GM12874 (cell line): ENCODE data around the gene NAA30.

ENCODE experiments used
- TF ChIP-seq, protein P1 (sequence below): IDR thresholded peaks from 2 replicates; pipeline ENCODE4 v1.5.1; 2011; ENCODE audit warnings: low read depth, mild to moderate bottlenecking, control low read depth, low read length, moderate library complexity; ENCODE audit not compliant: insufficient read depth

Gene NAA30

DNA sequence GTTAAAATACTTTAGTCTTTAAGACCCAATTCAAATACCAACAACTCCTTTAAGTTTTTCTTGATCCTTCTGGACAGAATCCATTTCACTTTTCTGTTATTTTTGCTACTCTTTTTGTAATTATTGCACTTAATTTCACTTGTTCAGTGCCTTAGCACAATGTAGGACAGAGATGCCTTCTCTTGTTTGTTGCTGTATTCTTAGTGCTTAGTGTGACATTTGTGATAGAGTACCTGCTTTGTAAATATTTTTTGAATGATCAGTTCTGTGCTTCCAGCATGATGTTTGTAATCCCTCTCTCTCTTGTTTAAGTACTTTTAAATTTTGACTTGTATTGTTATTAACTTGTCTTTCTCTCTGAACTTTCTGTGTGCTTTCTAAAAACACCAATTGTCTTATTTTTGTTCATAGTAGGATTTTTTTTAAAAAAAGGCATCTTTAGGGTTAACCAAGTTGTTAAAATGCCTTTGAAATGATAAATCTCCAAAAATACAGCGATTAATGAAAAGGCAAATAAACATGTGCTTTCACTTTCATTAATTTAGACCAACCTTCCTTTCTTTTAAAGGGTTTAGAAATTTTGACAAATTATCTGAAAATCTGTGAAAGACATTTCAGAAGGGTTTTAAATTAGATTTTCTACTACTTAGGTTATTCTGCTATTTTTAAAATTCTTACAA lies 11.9 kb downstream of the NAA30 start:
- TF ChIP-seq, protein P1, sequence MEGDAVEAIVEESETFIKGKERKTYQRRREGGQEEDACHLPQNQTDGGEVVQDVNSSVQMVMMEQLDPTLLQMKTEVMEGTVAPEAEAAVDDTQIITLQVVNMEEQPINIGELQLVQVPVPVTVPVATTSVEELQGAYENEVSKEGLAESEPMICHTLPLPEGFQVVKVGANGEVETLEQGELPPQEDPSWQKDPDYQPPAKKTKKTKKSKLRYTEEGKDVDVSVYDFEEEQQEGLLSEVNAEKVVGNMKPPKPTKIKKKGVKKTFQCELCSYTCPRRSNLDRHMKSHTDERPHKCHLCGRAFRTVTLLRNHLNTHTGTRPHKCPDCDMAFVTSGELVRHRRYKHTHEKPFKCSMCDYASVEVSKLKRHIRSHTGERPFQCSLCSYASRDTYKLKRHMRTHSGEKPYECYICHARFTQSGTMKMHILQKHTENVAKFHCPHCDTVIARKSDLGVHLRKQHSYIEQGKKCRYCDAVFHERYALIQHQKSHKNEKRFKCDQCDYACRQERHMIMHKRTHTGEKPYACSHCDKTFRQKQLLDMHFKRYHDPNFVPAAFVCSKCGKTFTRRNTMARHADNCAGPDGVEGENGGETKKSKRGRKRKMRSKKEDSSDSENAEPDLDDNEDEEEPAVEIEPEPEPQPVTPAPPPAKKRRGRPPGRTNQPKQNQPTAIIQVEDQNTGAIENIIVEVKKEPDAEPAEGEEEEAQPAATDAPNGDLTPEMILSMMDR: no peak

DNA sequence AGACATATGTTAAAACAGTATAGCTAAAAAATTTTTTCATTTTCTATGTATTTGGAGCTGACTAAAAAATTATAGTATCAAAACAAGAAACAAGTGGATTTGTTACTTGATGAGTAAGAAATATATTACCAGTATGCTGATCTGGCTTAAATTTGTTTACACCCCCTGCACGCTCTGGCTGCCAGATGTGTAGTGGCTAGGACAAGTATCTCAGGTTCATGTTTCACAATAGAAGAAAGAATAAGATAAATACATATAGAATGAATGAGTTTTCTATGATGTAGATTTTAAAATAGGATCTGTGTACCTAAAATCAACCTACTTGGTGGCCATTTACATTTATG lies 13.1 kb downstream of the NAA30 start:
- TF ChIP-seq, protein P1: no peak

DNA sequence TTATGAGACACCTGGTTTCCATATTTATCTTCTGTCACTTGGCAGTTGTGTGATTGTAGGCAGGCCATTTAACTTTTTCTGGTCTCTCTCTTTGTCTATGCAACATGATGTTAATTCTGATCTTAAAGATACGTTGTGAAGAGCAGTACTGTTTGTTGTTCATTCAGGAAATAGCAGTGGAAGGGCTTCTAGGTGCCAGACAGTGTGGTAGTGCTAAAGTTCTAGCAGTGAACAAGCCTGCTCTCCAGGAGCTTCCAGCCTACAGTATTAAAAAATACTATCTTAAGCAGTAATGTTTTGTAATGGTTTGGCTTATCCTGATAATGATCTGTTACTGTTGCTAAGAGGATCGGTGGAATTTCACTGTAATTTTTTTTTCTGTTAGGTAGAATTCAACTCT lies 15.2 kb downstream of the NAA30 start:
- TF ChIP-seq, protein P1: no peak

DNA sequence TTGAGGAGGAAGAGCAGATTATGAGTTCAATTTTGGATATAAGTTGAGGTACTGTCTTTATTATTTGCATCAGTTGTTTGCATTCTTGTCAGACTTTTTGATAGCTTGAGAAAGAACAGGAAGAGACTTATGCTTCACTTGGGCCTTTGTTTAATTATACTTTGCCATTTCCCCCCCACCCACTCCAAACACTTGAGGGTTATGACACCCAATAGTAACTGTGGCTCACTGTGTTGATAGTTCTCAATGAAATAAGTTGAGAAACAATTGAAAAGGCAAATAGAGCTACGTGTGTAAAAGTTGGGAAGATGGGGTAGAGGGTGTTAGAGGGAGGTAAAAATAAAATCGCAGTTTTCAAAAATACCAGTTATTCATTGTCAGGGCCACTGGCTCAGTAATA lies 17.7 kb downstream of the NAA30 start:
- TF ChIP-seq, protein P1: no peak

DNA sequence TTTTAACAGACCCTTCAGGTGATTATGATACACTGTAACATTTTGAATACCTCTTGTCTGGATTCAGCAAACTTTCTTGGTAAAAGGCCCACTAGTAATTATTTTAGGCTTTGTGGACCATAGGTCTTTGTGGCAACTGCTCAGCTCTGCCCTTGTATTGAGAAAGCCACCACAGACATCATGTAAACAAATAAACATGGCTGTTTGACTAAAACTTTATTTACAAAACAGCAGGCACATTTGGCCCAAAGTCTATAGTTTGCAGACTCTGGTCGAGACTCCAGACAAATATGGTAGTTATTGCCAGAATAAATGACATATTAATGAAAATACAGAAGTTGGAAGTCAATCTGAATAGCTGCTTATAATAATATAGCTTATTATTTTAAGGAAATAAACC lies 18.2 kb downstream of the NAA30 start:
- TF ChIP-seq, protein P1: no peak

DNA sequence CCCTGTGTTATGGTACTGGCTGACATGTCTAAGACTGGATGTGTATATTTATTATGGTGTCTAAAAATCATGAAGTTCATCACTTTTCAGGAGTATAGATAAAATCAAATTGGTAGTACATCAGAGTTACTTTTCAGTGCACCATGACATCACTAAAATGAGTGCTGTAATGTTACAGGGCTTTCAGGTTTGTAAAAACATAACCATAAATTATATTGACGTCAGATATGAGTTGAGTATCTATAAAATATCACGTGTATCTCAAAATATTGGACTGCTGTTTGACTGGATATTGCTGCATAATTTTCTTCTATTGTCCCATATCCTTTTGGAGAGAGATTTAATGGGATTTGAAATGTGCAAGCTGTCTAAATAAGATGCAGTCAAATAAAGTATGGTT lies 22.0 kb downstream of the NAA30 start:
- TF ChIP-seq, protein P1: no peak

DNA sequence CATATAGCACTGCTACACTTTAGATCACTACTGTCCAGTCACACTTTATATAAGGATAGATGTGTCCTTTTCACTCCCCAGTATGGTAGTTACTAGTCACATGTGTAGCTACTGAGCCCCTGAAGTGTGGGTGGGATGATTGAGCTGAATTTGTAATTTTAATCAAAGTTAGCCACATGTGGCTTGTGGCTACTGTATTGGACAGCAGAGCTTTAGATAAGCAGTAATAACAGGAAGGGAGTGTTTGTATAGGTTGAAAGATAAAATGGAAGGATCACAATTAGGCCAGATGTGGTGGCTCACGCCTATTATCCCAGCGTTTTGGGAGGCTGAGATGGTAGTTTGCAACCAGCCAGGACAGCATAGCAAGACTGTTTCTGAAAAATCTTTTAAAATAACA lies 23.5 kb downstream of the NAA30 start:
- TF ChIP-seq, protein P1: no peak
